Measurements from ENCODE around the gene ZBTB24.

ZBTB24 gene

GRCh38 chr6:109420751-109421150, 62.3 kb downstream of the ZBTB24 start:
- no peak for DNase-seq (ENCODE audit: low read depth in 2 of 2)

- no peak for DNase-seq (ENCODE audit: low read depth in 2 of 2)
Observed at GRCh38 chr6:109417646-109418045, 65.4 kb downstream of the ZBTB24 start.

All from fibroblast of skin of left quadriceps (primary cell).